ENCODE data around the gene MB21D2. TPM values are rescaled to one million over a fixed set of nuclear protein-coding genes. Genes with fewer than 3 reads are reported as not detected.
A peak's percentile ranks its signal among the peaks of the same experiment; 100 is the strongest.

The MB21D2 gene
- total RNA-seq, 5 donors from 2014 or later (not counting 1 experiment from before 2014, with no cell fraction given): 4.1 to 7.6 (median 5.5) TPM

DNA sequence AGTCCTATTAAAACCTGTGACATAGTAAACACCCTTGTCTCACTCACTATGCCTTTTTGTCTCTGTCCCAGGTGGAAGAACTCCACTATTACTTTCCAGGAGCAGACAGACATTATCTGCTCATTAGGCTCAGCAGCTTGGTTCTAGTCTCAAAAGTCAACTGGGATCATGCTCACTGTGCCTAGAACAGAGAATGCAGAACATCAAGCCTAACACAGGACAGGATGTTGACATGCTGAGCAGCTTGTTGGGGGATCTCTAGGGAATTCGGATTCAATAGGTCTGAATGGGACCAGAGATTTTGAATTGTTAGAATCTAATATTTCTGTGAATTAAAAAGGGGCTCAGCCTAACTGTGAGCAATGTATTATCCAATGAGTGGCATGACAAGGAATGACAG lies 6.4 kb downstream of the MB21D2 start:
- CTCF ChIA-PET: no interaction called here

DNA sequence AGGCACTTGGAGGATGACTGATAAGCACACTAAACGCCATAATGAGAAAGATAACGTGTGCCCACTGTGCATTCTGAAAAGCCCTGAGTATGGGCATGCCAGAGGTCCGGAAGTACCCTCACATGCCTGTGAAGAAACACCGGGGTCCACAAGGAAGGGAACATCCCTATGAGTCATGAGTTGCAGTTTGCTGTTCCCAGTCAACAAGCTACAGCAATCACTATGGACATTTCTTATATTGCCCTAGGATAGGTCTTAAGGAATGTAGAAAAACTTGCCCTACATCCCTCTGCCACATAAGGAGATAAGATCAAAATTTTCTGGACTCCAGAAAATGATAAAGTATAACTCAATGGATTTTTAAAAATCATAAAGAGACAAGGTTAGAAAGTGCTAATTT lies 9.9 kb downstream of the MB21D2 start:
- CTCF ChIA-PET: no interaction called here
- no peak for ATAC-seq (replicated peaks in 1 of 4)
- POLR2A ChIA-PET: no interaction called here
- Mint-ChIP-seq H3K27me3 (no peaks in the 10 kb centered on the region), H3K4me3 (no peak overlapping the region), H3K9me3 (peaks cover 0 to 4% (median 0%) of the 10 kb centered on the region in 3 donors), H3K27ac (peak overlapping the region in 1 of 2 donors; percentile 8), H3K4me1 (peaks cover 14 to 38% (median 15%) of the 10 kb centered on the region in 3 donors), H3K36me3 (no peaks in the 10 kb centered on the region)
- H3K4me1 ChIP-seq (ENCODE audit: control insufficient read depth in 1 of 2, extremely low read depth in 1 of 2, insufficient read depth in 2 of 2, low read length in 2 of 2): peaks cover 0 to 3% of the 10 kb centered on the region in 2 experiments
- no peaks in the 10 kb centered on the region for H3K36me3 ChIP-seq (ENCODE audit: control insufficient read depth in 2 of 2, extremely low read depth in 1 of 2, insufficient read depth in 1 of 2, low read length in 1 of 2)
- WGBS (ENCODE audit: insufficient coverage): 90% methylated on average over 2 of the region's 4 CpGs
- no peaks in the 10 kb centered on the region for H3K9me3 ChIP-seq
- H3K27me3 ChIP-seq (replicated peaks in 1 of 2; ENCODE audit: control insufficient read depth in 2 of 2, extremely low read depth in 1 of 2, insufficient read depth in 2 of 2, low read length in 1 of 2): peaks cover 0 to under 1% of the 10 kb centered on the region in 2 experiments
- DNase-seq: no peak
- no peak overlapping the region for H3K27ac ChIP-seq (ENCODE audit: low read length)
- no peak overlapping the region for H3K4me3 ChIP-seq (ENCODE audit: control insufficient read depth in 1 of 2, extremely low read depth in 1 of 2, low read length in 1 of 2)

More for the DNA sequence above, 6.4 kb downstream of the MB21D2 start:
- peaks cover under 1 to 8% of the 10 kb centered on the region in 2 experiments for H3K27me3 ChIP-seq (replicated peaks in 1 of 2; ENCODE audit: control insufficient read depth in 2 of 2, extremely low read depth in 1 of 2, insufficient read depth in 2 of 2, low read length in 1 of 2)
- POLR2A ChIA-PET: no interaction called here
- no peak for DNase-seq
- no peaks in the 10 kb centered on the region for H3K36me3 Mint-ChIP-seq
- H3K27ac ChIP-seq (ENCODE audit: low read length): no peak overlapping the region
- H3K9me3 ChIP-seq: no peaks in the 10 kb centered on the region
- peaks cover 0 to 3% of the 10 kb centered on the region in 2 experiments for H3K4me1 ChIP-seq (ENCODE audit: control insufficient read depth in 1 of 2, extremely low read depth in 1 of 2, insufficient read depth in 2 of 2, low read length in 2 of 2)
- no CpG with 5 or more reads among the region's 1 CpG for WGBS (ENCODE audit: insufficient coverage)
- ATAC-seq (replicated peaks in 1 of 4): no peak
- peaks cover 14 to 46% (median 32%) of the 10 kb centered on the region in 3 donors for H3K4me1 Mint-ChIP-seq
- H3K4me3 ChIP-seq (ENCODE audit: control insufficient read depth in 1 of 2, extremely low read depth in 1 of 2, low read length in 1 of 2): no peak overlapping the region
- no peak overlapping the region for H3K4me3 Mint-ChIP-seq
- H3K36me3 ChIP-seq (ENCODE audit: control insufficient read depth in 2 of 2, extremely low read depth in 1 of 2, insufficient read depth in 1 of 2, low read length in 1 of 2): no peaks in the 10 kb centered on the region
- H3K9me3 Mint-ChIP-seq: peaks cover 0 to 4% (median 0%) of the 10 kb centered on the region in 3 donors
- peaks cover 5 to 22% of the 10 kb centered on the region in 2 donors for H3K27me3 Mint-ChIP-seq
- no peak overlapping the region for H3K27ac Mint-ChIP-seq

DNA sequence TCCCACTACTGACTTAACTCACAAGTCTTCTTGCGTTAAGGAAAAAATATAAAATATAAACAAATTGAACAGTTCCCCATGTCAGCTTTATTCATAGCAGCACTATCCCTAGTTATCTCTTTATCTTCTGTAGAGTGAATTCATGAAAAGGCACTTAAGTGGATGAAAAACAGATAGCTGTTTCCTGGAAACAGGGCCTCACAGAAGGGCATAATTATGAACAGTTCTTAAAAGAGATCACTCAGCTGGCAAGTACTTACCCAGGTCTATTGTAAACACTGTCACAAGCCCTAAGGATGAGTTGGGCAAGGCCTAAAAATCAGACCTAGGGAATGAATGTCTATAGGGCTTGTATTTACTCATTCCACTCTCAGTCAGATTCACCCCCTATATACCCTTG lies 10.7 kb downstream of the MB21D2 start:
- no peak overlapping the region for H3K27ac ChIP-seq (ENCODE audit: low read length)
- POLR2A ChIA-PET: no interaction called here
- no peak for DNase-seq
- Mint-ChIP-seq H3K36me3 (no peaks in the 10 kb centered on the region), H3K27ac (peak overlapping the region; percentile 48 to 69), H3K27me3 (no peaks in the 10 kb centered on the region), H3K4me3 (no peak overlapping the region), H3K9me3 (peaks cover 0 to 4% (median 0%) of the 10 kb centered on the region in 3 donors), H3K4me1 (peaks cover 14 to 37% (median 15%) of the 10 kb centered on the region in 3 donors)
- no peaks in the 10 kb centered on the region for H3K27me3 ChIP-seq (replicated peaks in 1 of 2; ENCODE audit: control insufficient read depth in 2 of 2, extremely low read depth in 1 of 2, insufficient read depth in 2 of 2, low read length in 1 of 2)
- ATAC-seq (replicated peaks in 1 of 4): peak in 2 of 4 experiments; percentile 20 to 52
- H3K4me3 ChIP-seq (ENCODE audit: control insufficient read depth in 1 of 2, extremely low read depth in 1 of 2, low read length in 1 of 2): no peak overlapping the region
- H3K36me3 ChIP-seq (ENCODE audit: control insufficient read depth in 2 of 2, extremely low read depth in 1 of 2, insufficient read depth in 1 of 2, low read length in 1 of 2): no peaks in the 10 kb centered on the region
- no CpG with 5 or more reads among the region's 1 CpG for WGBS (ENCODE audit: insufficient coverage)
- peaks cover 0 to 3% of the 10 kb centered on the region in 2 experiments for H3K4me1 ChIP-seq (ENCODE audit: control insufficient read depth in 1 of 2, extremely low read depth in 1 of 2, insufficient read depth in 2 of 2, low read length in 2 of 2)
- no peaks in the 10 kb centered on the region for H3K9me3 ChIP-seq
- CTCF ChIA-PET: no interaction called here

DNA sequence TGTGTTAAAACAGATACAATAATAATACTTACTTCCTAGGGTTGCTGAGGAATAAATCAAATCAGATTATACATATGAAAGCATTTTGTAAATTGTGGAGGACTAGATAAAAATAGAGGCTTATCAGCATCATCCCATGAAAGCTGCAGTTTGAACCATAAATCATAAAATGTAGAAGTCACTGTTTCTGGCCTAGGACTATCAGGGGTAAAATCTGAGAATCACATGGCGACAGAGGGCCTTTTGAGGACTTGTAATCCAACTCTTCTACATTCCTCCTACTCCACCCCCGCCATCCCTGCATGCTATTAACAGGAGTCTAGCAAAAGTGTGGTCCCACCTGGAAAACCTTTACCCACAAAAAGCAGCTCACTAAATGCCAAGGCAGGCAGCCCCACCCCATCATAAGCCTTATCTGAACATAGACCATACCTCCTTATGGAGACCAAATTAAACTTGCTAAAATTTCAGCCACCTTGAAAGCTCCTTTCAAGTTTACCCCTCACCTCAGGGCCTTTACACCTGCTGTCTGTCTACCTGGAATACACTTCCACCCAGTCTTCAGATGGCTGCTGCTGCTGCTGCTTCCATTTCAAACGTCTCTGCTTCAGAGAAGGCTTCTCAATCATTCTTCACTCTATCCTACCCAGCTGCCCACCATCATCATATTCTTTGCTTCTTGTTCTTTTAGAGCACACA lies 11.5 kb downstream of the MB21D2 start:
- no peak for ATAC-seq (replicated peaks in 1 of 4)
- Histone ChIP-seq H3K27me3 (replicated peaks in 1 of 2; ENCODE audit: control insufficient read depth in 2 of 2, extremely low read depth in 1 of 2, insufficient read depth in 2 of 2, low read length in 1 of 2) (no peaks in the 10 kb centered on the region), H3K9me3 (no peaks in the 10 kb centered on the region), H3K4me1 (ENCODE audit: control insufficient read depth in 1 of 2, extremely low read depth in 1 of 2, insufficient read depth in 2 of 2, low read length in 2 of 2) (peaks cover 0 to 3% of the 10 kb centered on the region in 2 experiments), H3K36me3 (ENCODE audit: control insufficient read depth in 2 of 2, extremely low read depth in 1 of 2, insufficient read depth in 1 of 2, low read length in 1 of 2) (no peaks in the 10 kb centered on the region), H3K27ac (ENCODE audit: low read length) (no peak overlapping the region), H3K4me3 (ENCODE audit: control insufficient read depth in 1 of 2, extremely low read depth in 1 of 2, low read length in 1 of 2) (no peak overlapping the region)
- ChIA-PET POLR2A (interaction anchor here in 1 of 2 donors (0.5 kb wide), 1 partner anchor 93 kb away, joined by 12 read pairs; no protein-coding TSS in a partner anchor), CTCF (interaction anchor here in 1 of 2 donors (0.6 kb wide), 1 partner anchor 8 kb away, joined by 5 read pairs; no protein-coding TSS in a partner anchor)
- 57% methylated on average over 1 of the region's 3 CpGs for WGBS (ENCODE audit: insufficient coverage)
- no peak for DNase-seq
- Mint-ChIP-seq H3K27ac (peak overlapping the region; percentile 17 to 21), H3K27me3 (no peaks in the 10 kb centered on the region), H3K4me3 (no peak overlapping the region), H3K9me3 (peaks cover 0 to 4% (median 0%) of the 10 kb centered on the region in 3 donors), H3K36me3 (no peaks in the 10 kb centered on the region), H3K4me1 (peaks cover 14 to 38% (median 15%) of the 10 kb centered on the region in 3 donors)

DNA sequence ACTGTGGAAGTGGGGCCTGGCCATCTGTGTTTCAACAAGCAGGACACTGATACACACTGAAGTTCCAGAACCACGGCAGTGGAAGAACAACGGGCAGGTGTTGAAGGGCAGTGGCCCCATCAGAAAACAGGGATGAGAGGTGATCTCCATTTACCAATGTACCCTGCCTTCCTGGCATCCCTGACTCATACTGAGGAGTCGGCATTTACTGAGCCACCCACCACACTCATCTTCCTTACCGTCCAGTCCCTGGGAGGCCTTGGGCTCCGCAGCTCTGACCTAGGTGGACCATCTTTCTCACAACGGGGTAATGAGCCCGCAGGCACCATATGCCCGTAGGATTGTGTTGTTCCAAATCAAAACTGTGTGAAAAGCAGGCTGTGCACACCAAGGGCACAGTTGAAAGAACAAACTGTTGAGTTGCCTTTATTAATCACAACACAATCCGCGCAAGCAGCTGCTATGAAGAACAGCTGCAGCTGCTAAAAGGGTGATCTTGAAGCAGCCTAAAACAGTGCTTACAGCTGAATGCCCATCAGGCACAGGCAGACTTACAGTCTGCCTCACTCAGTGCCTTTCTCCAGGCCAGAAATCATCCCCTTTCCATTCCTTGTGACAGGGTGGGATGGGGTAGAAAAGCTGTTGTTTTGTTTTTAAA lies 12.9 kb downstream of the MB21D2 start:
- no peak overlapping the region for H3K27ac Mint-ChIP-seq
- ChIA-PET CTCF (no interaction called here), POLR2A (interaction anchor here in 1 of 2 donors (1.2 kb wide), 1 partner anchor 10 kb away, joined by 3 read pairs; no protein-coding TSS in a partner anchor)
- ATAC-seq (replicated peaks in 1 of 4) (no peak), DNase-seq (no peak)
- WGBS (ENCODE audit: insufficient coverage): 85% methylated on average over 10 of the region's 10 CpGs
- Histone ChIP-seq H3K4me3 (ENCODE audit: control insufficient read depth in 1 of 2, extremely low read depth in 1 of 2, low read length in 1 of 2) (no peak overlapping the region), H3K27ac (ENCODE audit: low read length) (no peak overlapping the region), H3K9me3 (no peaks in the 10 kb centered on the region), H3K27me3 (replicated peaks in 1 of 2; ENCODE audit: control insufficient read depth in 2 of 2, extremely low read depth in 1 of 2, insufficient read depth in 2 of 2, low read length in 1 of 2) (no peaks in the 10 kb centered on the region), H3K4me1 (ENCODE audit: control insufficient read depth in 1 of 2, extremely low read depth in 1 of 2, insufficient read depth in 2 of 2, low read length in 2 of 2) (peaks cover 0 to 5% of the 10 kb centered on the region in 2 experiments), H3K36me3 (ENCODE audit: control insufficient read depth in 2 of 2, extremely low read depth in 1 of 2, insufficient read depth in 1 of 2, low read length in 1 of 2) (no peaks in the 10 kb centered on the region)
- no peaks in the 10 kb centered on the region for H3K36me3 Mint-ChIP-seq
- peaks cover 0 to 4% (median 0%) of the 10 kb centered on the region in 3 donors for H3K9me3 Mint-ChIP-seq
- no peak overlapping the region for H3K4me3 Mint-ChIP-seq
- peaks cover 17 to 47% (median 17%) of the 10 kb centered on the region in 3 donors for H3K4me1 Mint-ChIP-seq
- no peaks in the 10 kb centered on the region for H3K27me3 Mint-ChIP-seq

DNA sequence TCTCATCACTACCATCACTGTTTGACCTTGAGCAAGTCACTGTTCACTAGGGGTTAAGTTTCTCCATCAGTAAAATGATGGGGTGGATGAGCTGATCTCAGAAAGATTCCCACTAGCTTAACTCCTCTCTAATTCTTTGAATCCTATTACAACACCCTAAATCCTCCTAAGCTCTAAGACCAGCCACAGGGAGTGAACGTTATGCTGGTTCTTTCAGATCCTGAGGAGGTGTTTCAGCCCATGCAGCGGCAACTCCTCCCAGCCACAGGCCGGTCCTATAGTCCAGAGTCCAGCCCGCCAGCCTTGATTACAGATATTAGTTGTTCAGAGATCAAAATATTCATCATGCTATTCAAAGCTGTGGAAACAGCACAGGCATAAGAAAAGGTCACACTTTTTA lies 15.1 kb downstream of the MB21D2 start:
- Mint-ChIP-seq H3K27me3 (no peaks in the 10 kb centered on the region), H3K36me3 (no peaks in the 10 kb centered on the region), H3K27ac (peak overlapping the region in 1 of 2 donors; percentile 8), H3K4me1 (peaks cover 28 to 57% (median 31%) of the 10 kb centered on the region in 3 donors), H3K9me3 (peaks cover 0 to 7% (median 0%) of the 10 kb centered on the region in 3 donors), H3K4me3 (no peak overlapping the region)
- DNase-seq (no peak), ATAC-seq (replicated peaks in 1 of 4) (no peak)
- CTCF ChIA-PET: no interaction called here
- no peaks in the 10 kb centered on the region for H3K27me3 ChIP-seq (replicated peaks in 1 of 2; ENCODE audit: control insufficient read depth in 2 of 2, extremely low read depth in 1 of 2, insufficient read depth in 2 of 2, low read length in 1 of 2)
- no peak overlapping the region for H3K4me3 ChIP-seq (ENCODE audit: control insufficient read depth in 1 of 2, extremely low read depth in 1 of 2, low read length in 1 of 2)
- no peaks in the 10 kb centered on the region for H3K9me3 ChIP-seq
- POLR2A ChIA-PET: interaction anchor here in 1 of 2 donors (0.7 kb wide), 1 partner anchor 14 kb away, joined by 3 read pairs; no protein-coding TSS in a partner anchor
- no CpG with 5 or more reads among the region's 4 CpGs for WGBS (ENCODE audit: insufficient coverage)
- H3K4me1 ChIP-seq (ENCODE audit: control insufficient read depth in 1 of 2, extremely low read depth in 1 of 2, insufficient read depth in 2 of 2, low read length in 2 of 2): peaks cover 0 to 17% of the 10 kb centered on the region in 2 experiments
- no peaks in the 10 kb centered on the region for H3K36me3 ChIP-seq (ENCODE audit: control insufficient read depth in 2 of 2, extremely low read depth in 1 of 2, insufficient read depth in 1 of 2, low read length in 1 of 2)
- H3K27ac ChIP-seq (ENCODE audit: low read length): no peak overlapping the region
